HL-60/S4 treated with retinoic acid at 250 ng/mL for 4 days and 3 days (cell line): Measurements from ENCODE around the gene SESN3.
"Not testable (repeated sequence)": the region's sequence is repeated elsewhere in the genome, so short reads cannot be mapped to it uniquely, and the experiment has no call there.

Experiments
- in situ Hi-C: fragments of 300-500 bp; cut with MboI; formaldehyde crosslinking; loops from 2 replicates; pipeline ENCODE4 v1.7.0; 2022; ENCODE audit warnings: low sequenced_read_pairs

The SESN3 gene

GRCh38 chr11:95231127-95231880 lies at the start of gene SESN3:
Gene SESN3 (minus strand): TSS chr11:95231202. CDS start chr11:95230860, 342 bp downstream.
- in situ Hi-C loops = no loop called here

GRCh38 chr11:95279921-95280868 lies 49.2 kb upstream of the SESN3 start:
- in situ Hi-C loops = no loop called here

GRCh38 chr11:95277868-95278267 lies 46.9 kb upstream of the SESN3 start:
- in situ Hi-C loops = no loop called here

- in situ Hi-C loops = no loop called here
These were observed 45.1 kb upstream of the SESN3 start for GRCh38 chr11:95276139-95276538.

- in situ Hi-C loops = not testable (repeated sequence)
These were observed 42.6 kb upstream of the SESN3 start for GRCh38 chr11:95273618-95274017.

GRCh38 chr11:95269036-95269819 lies 38.2 kb upstream of the SESN3 start:
- in situ Hi-C loops = no loop called here

GRCh38 chr11:95268391-95268790 lies 37.4 kb upstream of the SESN3 start:
- in situ Hi-C loops = no loop called here

- in situ Hi-C loops = no loop called here
These were observed 36.7 kb upstream of the SESN3 start for GRCh38 chr11:95267601-95268213.

GRCh38 chr11:95266751-95267374 lies 35.9 kb upstream of the SESN3 start:
- in situ Hi-C loops = no loop called here

- in situ Hi-C loops = no loop called here
These were observed 33.9 kb upstream of the SESN3 start for GRCh38 chr11:95264881-95265280.

- in situ Hi-C loops = no loop called here
These were observed 32.2 kb upstream of the SESN3 start for GRCh38 chr11:95262994-95263765.

- in situ Hi-C loops = no loop called here
These were observed 26.5 kb upstream of the SESN3 start for GRCh38 chr11:95257456-95257971.

- in situ Hi-C loops = no loop called here
These were observed 25.3 kb upstream of the SESN3 start for GRCh38 chr11:95256321-95256779.

- in situ Hi-C loops = no loop called here
These were observed 24.5 kb upstream of the SESN3 start for GRCh38 chr11:95255251-95256145.

GRCh38 chr11:95254716-95255115 lies 23.7 kb upstream of the SESN3 start:
- in situ Hi-C loops = no loop called here

GRCh38 chr11:95254131-95254704 lies 23.2 kb upstream of the SESN3 start:
- in situ Hi-C loops = no loop called here

- in situ Hi-C loops = no loop called here
These were observed 22.1 kb upstream of the SESN3 start for GRCh38 chr11:95253141-95253540.

- in situ Hi-C loops = no loop called here
These were observed 21.6 kb upstream of the SESN3 start for GRCh38 chr11:95252586-95252985.
